Colonic mucosa (tissue), 4 donors: ENCODE measurements around the gene DENND6B. TPM values are rescaled to one million over a fixed set of nuclear protein-coding genes. Genes with fewer than 3 reads are reported as not detected.

ENCODE experiments used
- DNase-seq: peaks from one replicate; pipeline ENCODE4 v3.0.0-alpha.2; 2020
- H3K27ac ChIP-seq: fragments of 200-600 bp; one replicate; pipeline ENCODE4 v1.8.0; 2021
- H3K27me3 ChIP-seq: fragments of 200-600 bp; one replicate; pipeline ENCODE4 v1.8.0; 2021
- H3K36me3 ChIP-seq: fragments of 200-600 bp; one replicate; pipeline ENCODE4 v1.8.0; 2021
- H3K4me1 ChIP-seq: fragments of 200-600 bp; one replicate; pipeline ENCODE4 v1.8.0; 2021; ENCODE audit warnings: mild to moderate bottlenecking
- H3K4me3 ChIP-seq: fragments of 200-600 bp; one replicate; pipeline ENCODE4 v1.8.0; 2021
- H3K9ac ChIP-seq, 2 donors: one replicate each; pipeline ENCODE4 v1.7.0; 2013; ENCODE audit warnings: control low read depth in 2 of 2, low read depth in 2 of 2, low read length in 2 of 2
- H3K9me3 ChIP-seq: fragments of 200-600 bp; one replicate; pipeline ENCODE4 v1.8.0; 2021
- CTCF ChIP-seq: fragments of 200-600 bp; IDR thresholded peaks from one replicate; pipeline ENCODE4 v1.8.0; 2022; ENCODE audit warnings: antibody characterized with exemption, mild to moderate bottlenecking
- intact Hi-C: fragments of 100-400 bp; cut with DNase I; formaldehyde crosslinking; loops from one replicate; pipeline ENCODE4 v1.14.1; 2022
- total RNA-seq, 2 donors: library from RNA; stranded (reverse); fragmentation: NEBNext Ultra II Directional in 1 of 2; extraction: Animal tissue kit (Norgen Biotek cat#: 25700) in 1 of 2; gene quantifications; one replicate each; pipeline ENCODE4 v1.2.1, GENCODE V29; 2021
- donor health status: healthy.
- donor health status: DM: no; HTN: no; CAD: no.
- donor health status: DM: no; HTN: no; CAD: no.

DENND6B gene
- total RNA-seq, 2 donors from 2014 or later, result 2.4 to 4.0 TPM

GRCh38 chr22:50289942-50290630 is 36.7 kb downstream of the DENND6B start:
- Histone ChIP-seq H3K27ac (no peak overlapping the region), H3K36me3 (peaks cover 23% of the 10 kb centered on the region), H3K9me3 (no peaks in the 10 kb centered on the region), H3K9ac (peak overlapping the region in 1 of 2 donors; percentile 35), H3K4me3 (no peak overlapping the region), H3K4me1 (peaks cover 23% of the 10 kb centered on the region), H3K27me3 (no peaks in the 10 kb centered on the region)
- no peak for DNase-seq
- intact Hi-C loops, result no loop called here
- no peak for TF ChIP-seq CTCF

- no peak overlapping the region for H3K9ac ChIP-seq
- no peak overlapping the region for H3K4me3 ChIP-seq
- H3K9me3 ChIP-seq, result no peaks in the 10 kb centered on the region
- peaks cover 23% of the 10 kb centered on the region for H3K36me3 ChIP-seq
- intact Hi-C loops, result no loop called here
- DNase-seq, result no peak
- no peak for TF ChIP-seq CTCF
- peaks cover 16% of the 10 kb centered on the region for H3K4me1 ChIP-seq
- H3K27ac ChIP-seq, result no peak overlapping the region
- H3K27me3 ChIP-seq, result no peaks in the 10 kb centered on the region
These were observed 37.5 kb downstream of the DENND6B start for GRCh38 chr22:50289151-50289941.

GRCh38 chr22:50287731-50288130 is 39.1 kb downstream of the DENND6B start:
- no peak overlapping the region for H3K27ac ChIP-seq
- no peaks in the 10 kb centered on the region for H3K9me3 ChIP-seq
- no peak overlapping the region for H3K9ac ChIP-seq
- DNase-seq, result no peak
- H3K27me3 ChIP-seq, result no peaks in the 10 kb centered on the region
- peaks cover 23% of the 10 kb centered on the region for H3K36me3 ChIP-seq
- peaks cover under 1% of the 10 kb centered on the region for H3K4me1 ChIP-seq
- TF ChIP-seq CTCF, result no peak
- intact Hi-C loops, result no loop called here
- no peak overlapping the region for H3K4me3 ChIP-seq

GRCh38 chr22:50286701-50287318 is 40.0 kb downstream of the DENND6B start:
- no peaks in the 10 kb centered on the region for H3K27me3 ChIP-seq
- H3K4me1 ChIP-seq, result no peaks in the 10 kb centered on the region
- H3K27ac ChIP-seq, result no peak overlapping the region
- intact Hi-C loops, result no loop called here
- peaks cover 26% of the 10 kb centered on the region for H3K36me3 ChIP-seq
- no peak overlapping the region for H3K4me3 ChIP-seq
- H3K9ac ChIP-seq, result no peak overlapping the region
- no peak for TF ChIP-seq CTCF
- H3K9me3 ChIP-seq, result no peaks in the 10 kb centered on the region
- DNase-seq, result no peak

- Histone ChIP-seq H3K27ac (no peak overlapping the region), H3K27me3 (no peaks in the 10 kb centered on the region), H3K36me3 (peaks cover 31% of the 10 kb centered on the region), H3K4me1 (no peaks in the 10 kb centered on the region), H3K9me3 (no peaks in the 10 kb centered on the region), H3K4me3 (no peak overlapping the region), H3K9ac (no peak overlapping the region)
- intact Hi-C loops, result no loop called here
- DNase-seq, result no peak
- TF ChIP-seq CTCF, result no peak
These were observed 40.5 kb downstream of the DENND6B start for GRCh38 chr22:50286275-50286674.
